IPS-15b (cell line): Measurements from ENCODE around the gene FBLN2.

ENCODE experiments used
- H3K27me3 ChIP-seq: one replicate; pipeline ENCODE4 v1.6.1; 2013; ENCODE audit warnings: low read length; ENCODE audit not compliant: control insufficient read depth, insufficient read depth
- H3K36me3 ChIP-seq: one replicate; pipeline ENCODE4 v1.6.1; 2013; ENCODE audit warnings: low read length; ENCODE audit not compliant: control insufficient read depth, insufficient read depth
- H3K4me1 ChIP-seq: one replicate; pipeline ENCODE4 v1.6.1; 2013; ENCODE audit warnings: mild to moderate bottlenecking, low read length; ENCODE audit not compliant: control insufficient read depth, insufficient read depth
- H3K4me3 ChIP-seq: one replicate; pipeline ENCODE4 v1.5.1; 2013; ENCODE audit warnings: low read depth, low read length
- H3K9ac ChIP-seq: one replicate; pipeline ENCODE4 v1.6.1; 2013; ENCODE audit warnings: low read depth, mild to moderate bottlenecking, low read length
- H3K9me3 ChIP-seq: one replicate; pipeline ENCODE4 v1.6.1; 2013; ENCODE audit warnings: mild to moderate bottlenecking, low read length; ENCODE audit not compliant: control insufficient read depth, insufficient read depth

Gene FBLN2

DNA sequence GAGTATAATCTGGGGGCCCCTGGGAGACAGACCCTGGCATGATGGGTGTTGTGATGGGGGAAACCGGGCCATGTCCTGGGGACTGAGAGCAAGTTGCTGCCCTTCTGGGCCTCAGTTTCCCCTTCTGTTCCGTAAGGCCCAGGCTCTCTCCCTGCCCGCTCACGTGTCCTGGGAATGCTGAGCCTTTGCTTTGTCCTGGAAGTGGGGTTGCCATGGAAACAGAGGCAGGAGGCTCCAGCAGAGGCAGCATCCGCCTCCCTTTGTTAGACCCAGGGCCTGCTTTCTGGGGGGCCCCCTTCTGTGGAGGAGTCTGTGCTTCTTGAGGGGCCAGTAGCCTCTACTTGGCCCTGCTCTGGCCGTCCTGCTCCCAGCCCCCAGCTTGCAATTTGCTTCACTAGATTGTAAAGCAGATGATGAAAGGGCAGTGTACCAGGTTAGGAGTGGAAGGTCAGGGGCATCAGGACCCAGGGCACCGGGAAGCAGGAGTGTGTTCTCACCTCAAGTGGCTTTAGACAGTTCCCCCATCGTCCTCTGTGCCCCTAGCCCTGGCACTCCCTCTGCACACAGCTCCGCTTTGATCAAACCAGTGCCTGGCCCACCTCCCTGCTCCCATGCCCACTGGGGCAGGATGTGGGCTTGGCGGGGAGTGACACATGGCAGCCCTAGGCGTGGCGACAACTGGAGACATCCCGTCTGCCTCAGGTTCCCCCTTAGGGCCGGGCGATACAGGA lies 105.6 kb downstream of the FBLN2 start:
- Histone ChIP-seq H3K36me3 (no peaks in the 10 kb centered on the region), H3K27me3 (peaks cover 34% of the 10 kb centered on the region), H3K4me1 (no peaks in the 10 kb centered on the region), H3K9me3 (no peaks in the 10 kb centered on the region), H3K9ac (peak overlapping the region; percentile 37), H3K4me3 (peak overlapping the region; percentile 22)

DNA sequence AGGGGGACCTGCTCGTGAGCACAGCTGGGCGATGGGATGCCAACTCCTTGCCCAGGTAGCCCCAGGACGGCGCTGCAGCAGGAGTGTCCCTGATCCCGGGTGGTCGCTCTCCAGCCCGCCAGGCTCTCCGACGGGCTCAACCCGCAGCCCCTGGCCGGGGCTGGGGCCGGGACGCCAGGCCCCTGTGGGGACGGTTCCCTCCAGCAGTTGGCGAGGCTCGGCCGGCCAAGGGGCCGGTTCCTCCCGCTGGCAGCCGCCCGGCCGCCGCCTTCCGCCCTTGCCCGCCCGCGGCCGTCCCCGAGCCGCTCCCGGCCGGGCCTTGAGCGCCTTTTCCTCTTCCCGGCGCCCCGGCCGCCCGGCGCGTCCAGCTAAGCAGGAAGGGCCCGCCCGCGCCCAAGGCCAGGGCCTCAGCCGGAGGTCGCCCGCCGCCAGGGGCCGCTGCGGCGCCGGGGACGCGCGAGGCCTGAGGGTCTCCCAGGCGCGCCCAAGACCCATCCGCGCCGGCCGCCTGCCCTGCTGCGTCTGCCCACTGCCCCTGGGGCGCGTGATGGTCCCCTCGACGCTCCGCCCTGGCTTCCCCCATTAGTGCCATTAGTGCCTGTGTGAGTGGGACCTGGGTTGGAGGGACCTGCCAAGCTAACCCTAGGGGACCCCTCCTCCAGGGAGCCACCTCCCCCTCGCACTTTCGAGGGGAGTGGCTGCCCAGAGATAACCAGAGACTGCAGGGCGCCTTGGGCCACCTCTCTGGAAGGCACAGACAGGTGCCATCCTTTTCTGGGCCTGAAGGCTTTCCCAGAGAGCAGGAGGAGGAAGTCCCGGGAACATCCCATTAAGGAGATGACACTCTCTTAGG lies 106.4 kb downstream of the FBLN2 start:
- Histone ChIP-seq H3K36me3 (no peaks in the 10 kb centered on the region), H3K27me3 (peaks cover 34% of the 10 kb centered on the region), H3K9ac (peak overlapping the region; percentile 37), H3K4me1 (no peaks in the 10 kb centered on the region), H3K4me3 (peak overlapping the region; percentile 39), H3K9me3 (no peaks in the 10 kb centered on the region)

DNA sequence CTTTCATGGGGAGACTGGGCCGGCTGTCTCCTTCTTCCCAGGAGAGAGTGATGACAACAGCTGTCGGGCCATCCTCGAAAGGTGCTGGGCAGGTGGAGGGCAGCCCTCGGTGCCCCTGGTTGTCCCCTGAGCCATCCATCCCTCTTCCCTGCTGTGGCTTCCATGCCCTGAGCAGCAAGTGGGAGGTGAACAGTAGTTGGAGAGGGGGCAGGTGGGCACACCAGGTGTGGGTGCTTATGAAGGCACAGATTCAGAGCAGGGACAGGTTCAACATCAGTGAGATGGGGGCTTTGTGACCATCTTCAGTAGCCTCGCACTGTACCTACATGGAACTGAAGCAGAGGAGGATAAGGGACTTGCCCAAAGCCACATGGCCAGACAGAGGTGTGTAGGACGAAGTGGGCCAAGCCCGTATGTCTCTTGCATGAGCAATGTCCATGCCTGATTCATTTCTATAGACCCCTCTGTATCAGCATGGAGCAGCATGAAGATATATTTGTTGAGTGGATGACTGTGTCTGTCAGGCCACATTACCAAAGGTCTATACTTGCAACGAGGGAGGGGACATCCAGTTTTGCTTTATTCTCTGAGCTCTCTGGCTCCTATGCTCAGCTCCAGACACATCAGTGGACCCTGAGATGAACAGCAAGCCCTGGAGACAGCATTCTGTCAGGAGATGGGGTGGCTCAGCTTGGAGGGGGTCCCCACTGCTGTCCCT lies 107.8 kb downstream of the FBLN2 start:
- Histone ChIP-seq H3K36me3 (no peaks in the 10 kb centered on the region), H3K4me1 (no peaks in the 10 kb centered on the region), H3K27me3 (peaks cover 29% of the 10 kb centered on the region), H3K9ac (no peak overlapping the region), H3K4me3 (no peak overlapping the region), H3K9me3 (no peaks in the 10 kb centered on the region)

DNA sequence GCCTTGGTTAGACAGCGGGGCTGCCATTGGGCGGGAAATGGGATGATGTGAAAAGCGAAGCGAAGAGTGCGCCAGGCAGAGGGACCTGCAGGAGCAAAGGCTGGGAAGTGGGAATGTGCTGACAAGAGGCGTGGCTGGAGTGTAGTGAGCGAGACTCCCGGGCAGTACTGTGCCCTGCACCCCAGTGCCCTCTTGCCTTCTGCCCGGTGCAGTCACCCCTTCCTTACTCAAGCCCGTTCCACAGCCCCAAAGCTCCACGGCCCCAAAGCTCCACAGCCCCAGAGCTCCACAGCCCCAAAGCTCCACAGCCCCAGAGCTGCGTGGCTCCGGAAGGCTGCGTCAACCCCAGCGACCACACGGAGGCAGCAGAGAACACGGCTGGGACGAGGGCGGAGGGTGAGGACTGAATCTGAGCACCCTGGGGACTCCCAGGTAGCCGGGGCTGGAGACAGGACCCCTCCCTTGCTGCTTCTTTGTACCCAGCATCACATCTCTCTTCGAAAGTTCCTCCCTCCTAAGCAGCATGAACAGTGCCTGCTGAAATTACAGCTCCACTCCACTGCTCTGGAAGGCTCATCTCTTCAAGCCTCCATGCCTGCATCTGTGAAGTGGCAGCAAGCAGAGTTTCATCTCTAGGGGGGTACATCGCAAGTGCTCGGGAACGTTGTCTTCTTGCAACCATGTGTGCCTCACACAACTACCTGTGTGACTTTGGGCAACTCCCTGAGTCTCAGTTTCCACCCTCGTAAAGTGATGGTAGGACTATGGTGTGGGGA lies 108.9 kb downstream of the FBLN2 start:
- H3K36me3 ChIP-seq = no peaks in the 10 kb centered on the region
- no peaks in the 10 kb centered on the region for H3K4me1 ChIP-seq
- H3K9ac ChIP-seq = no peak overlapping the region
- H3K4me3 ChIP-seq = peak overlapping the region; percentile 32
- H3K27me3 ChIP-seq = peaks cover 29% of the 10 kb centered on the region
- no peaks in the 10 kb centered on the region for H3K9me3 ChIP-seq

DNA sequence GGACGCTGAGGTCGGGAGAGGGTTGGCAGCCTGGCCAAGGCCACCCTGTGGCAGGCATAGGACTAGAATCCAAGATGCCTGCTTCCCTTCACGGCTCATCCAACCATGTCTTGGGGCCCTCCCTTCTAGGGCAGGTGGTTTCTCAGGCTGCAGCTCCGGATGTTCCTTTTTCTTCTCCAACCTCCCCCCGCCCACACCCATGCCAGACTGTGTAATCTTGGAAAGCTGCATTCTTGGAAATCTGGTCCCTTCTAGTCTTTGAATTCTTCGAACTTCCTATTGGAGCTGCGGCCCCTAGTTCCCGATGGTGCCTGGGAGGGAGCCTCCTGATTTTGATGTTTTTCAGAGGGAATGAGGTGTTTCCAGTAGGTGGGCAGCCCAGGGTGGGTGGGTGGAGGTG lies 109.8 kb downstream of the FBLN2 start:
- no peaks in the 10 kb centered on the region for H3K9me3 ChIP-seq
- H3K9ac ChIP-seq = no peak overlapping the region
- no peaks in the 10 kb centered on the region for H3K4me1 ChIP-seq
- H3K27me3 ChIP-seq = peaks cover 29% of the 10 kb centered on the region
- H3K36me3 ChIP-seq = no peaks in the 10 kb centered on the region
- no peak overlapping the region for H3K4me3 ChIP-seq

DNA sequence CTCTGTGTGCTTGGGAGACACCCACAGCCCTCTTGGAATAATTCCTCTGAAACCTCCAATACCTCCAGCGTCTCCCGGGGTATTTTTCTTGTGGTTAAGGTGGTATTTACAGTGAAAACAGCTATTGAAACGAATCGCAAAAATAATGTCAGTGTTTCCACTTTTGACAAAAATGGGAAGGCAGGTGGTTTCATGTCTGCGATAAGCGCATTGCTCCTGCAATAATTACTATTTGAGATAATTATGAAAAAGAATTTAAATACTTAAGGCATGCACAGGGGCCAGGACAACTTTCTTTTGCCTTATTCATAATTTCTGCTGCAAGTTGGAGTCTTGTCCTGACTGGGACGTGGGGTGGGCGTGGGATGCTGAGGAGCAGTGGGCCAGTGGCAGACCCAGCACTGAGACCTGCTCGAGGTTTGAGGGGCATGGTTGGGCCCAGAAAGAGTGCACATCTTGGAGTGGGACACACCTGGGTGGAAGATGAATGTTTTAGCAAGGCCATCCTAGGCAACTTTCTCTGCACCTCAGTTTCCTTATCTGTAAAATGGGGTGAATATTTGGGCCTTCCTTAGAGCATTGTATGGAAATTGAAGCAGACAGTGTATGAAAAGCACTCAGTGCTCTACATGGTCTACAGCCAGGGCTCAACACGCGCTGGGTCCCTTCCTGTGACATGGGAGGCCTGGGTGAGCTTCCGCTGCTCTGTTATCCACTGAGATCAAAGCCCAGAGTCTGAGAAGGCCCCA lies 110.5 kb downstream of the FBLN2 start:
- H3K4me3 ChIP-seq = no peak overlapping the region
- no peak overlapping the region for H3K9ac ChIP-seq
- no peaks in the 10 kb centered on the region for H3K4me1 ChIP-seq
- peaks cover 28% of the 10 kb centered on the region for H3K27me3 ChIP-seq
- no peaks in the 10 kb centered on the region for H3K9me3 ChIP-seq
- H3K36me3 ChIP-seq = no peaks in the 10 kb centered on the region

DNA sequence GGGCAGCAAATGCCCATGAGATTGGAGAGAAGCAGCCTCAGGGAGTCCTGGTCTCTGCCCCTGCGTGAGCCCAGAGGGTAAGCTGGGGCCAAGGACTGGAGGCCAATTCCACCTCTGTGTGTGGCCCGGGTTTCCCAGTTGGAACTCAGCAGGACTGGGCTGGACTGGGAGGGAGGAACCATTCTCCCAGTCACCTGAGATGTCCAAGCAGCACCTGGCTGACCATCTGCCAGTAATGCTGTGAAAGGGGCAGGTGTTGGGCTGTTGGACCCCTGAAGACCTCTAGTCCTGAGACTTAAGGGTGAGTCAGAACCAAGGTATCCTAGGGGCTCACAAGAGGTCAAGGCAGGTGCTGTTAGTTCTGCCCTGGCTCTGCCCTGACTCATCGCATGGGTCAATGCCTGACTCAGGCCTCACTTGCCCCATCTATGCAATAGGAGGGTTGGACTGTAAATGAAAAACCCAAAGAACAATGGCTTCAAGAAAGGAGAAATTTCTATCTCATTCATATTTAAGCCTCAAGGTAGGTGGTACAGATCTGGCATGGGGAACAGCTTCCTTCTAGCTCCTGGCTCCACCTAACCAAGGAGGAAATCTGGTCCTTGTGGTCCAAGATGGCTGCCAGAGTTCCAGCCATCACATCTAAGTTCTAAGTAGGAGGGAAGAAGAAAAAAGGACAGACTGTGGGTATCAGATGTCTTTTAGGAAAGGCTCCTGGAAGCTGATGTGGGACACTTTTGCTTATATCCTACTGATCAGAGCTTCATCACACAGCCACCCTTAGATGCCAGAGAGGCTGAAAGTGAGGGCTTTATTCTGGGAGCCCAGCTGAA lies 111.3 kb downstream of the FBLN2 start:
- no peaks in the 10 kb centered on the region for H3K4me1 ChIP-seq
- no peak overlapping the region for H3K4me3 ChIP-seq
- H3K9me3 ChIP-seq = no peaks in the 10 kb centered on the region
- H3K36me3 ChIP-seq = no peaks in the 10 kb centered on the region
- no peak overlapping the region for H3K9ac ChIP-seq
- peaks cover 22% of the 10 kb centered on the region for H3K27me3 ChIP-seq

DNA sequence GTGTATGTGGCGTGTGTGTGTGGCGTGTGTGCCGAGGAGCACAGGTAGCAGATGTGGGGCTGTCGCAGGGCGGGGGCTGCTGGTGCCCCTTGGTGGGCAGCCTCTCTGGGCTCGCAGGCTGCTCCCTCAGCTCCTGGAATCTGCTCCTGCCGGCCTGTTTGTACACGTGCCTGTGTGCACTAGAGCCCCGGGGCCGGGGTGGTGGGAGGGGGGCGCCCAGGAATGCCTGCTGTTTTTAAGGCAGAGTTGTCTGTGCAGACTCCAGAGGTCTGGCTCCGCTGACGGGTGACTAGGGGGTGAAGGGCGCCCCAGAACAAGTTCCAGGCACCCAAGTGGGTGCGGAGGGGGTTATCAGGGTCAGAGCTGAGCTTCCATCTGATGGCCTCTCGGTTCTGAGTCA lies 112.2 kb downstream of the FBLN2 start:
- Histone ChIP-seq H3K4me1 (no peaks in the 10 kb centered on the region), H3K27me3 (peaks cover 14% of the 10 kb centered on the region), H3K4me3 (no peak overlapping the region), H3K9me3 (no peaks in the 10 kb centered on the region), H3K9ac (no peak overlapping the region), H3K36me3 (no peaks in the 10 kb centered on the region)

DNA sequence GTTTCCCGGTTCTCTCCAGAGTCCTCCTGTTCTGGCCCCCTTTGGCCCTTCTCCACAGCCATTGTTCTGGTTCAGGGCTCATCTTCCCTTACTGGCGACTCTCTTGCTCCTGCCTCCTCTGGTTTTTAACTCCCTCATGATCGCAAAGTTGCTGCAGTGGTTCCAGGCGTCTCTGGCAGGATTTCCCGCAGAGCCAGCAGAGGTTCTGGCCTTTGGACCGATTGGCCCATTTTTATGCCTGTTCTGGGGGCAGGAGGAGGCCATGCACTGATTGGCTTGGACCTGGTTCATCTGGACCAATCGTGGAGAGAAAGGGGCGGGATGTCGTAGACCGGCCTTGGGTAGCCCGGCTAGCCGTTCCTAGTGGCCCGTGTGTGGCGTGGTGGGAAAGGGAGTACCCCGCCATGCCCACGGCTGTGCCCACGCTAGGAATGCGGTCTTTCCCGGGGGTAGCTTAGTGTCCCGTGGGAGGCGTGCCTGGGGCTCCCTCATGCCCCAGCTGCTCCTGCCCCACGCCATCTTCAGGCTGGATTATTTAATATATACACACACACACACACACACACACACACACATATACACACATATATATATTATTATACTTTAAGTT lies 113.4 kb downstream of the FBLN2 start:
- no peaks in the 10 kb centered on the region for H3K36me3 ChIP-seq
- no peak overlapping the region for H3K4me3 ChIP-seq
- H3K27me3 ChIP-seq = peaks cover 2% of the 10 kb centered on the region
- no peak overlapping the region for H3K9ac ChIP-seq
- H3K9me3 ChIP-seq = no peaks in the 10 kb centered on the region
- no peaks in the 10 kb centered on the region for H3K4me1 ChIP-seq
